ENCODE results near the gene SEC61B.
A peak's percentile ranks its signal among the peaks of the same experiment; 100 is the strongest.

The SEC61B gene

DNA sequence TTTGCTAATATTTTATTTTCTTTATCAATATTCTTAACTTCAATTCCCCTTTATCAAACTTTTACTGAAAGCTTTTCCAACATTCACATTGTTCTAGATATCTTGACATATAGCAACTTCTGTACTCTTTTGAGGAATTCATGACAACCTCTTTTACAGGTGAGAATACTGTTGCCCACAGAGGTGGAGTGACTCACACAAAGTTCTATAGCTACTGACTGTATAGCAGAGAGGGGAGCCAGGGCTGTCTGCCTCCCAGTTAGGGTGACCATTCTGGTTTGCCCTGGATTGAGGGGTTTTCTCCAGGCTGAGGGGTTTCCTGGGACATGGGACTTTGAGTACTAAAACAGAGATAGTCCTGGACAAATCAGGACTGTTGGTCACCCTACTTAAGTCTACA lies 16.2 kb downstream of the SEC61B start:
- Histone ChIP-seq H3K4me1 (ENCODE audit: low read length) (peaks cover 60% of the 10 kb centered on the region), H3K27me3 (ENCODE audit: low read depth, low read length) (no peaks in the 10 kb centered on the region), H3K79me2 (ENCODE audit: low read length) (peaks cover 28% of the 10 kb centered on the region), H3K4me3 (ENCODE audit: low read length) (no peak overlapping the region), H3K9me3 (ENCODE audit: insufficient read depth, low read length) (peaks cover 8% of the 10 kb centered on the region), H3K9ac (ENCODE audit: low read length) (no peak overlapping the region), H3K27ac (ENCODE audit: low read length) (no peak overlapping the region), H3K36me3 (replicated peaks; ENCODE audit: low read depth, low read length) (peaks cover 63% of the 10 kb centered on the region), H3K4me2 (ENCODE audit: low read length) (no peak overlapping the region), H2AFZ (ENCODE audit: low read depth, low read length) (no peak overlapping the region), H4K20me1 (ENCODE audit: insufficient read depth, low read length) (no peaks in the 10 kb centered on the region)
- TF ChIP-seq EZH2phosphoT487 (IDR thresholded peaks at IDR 0.05; ENCODE audit: low read depth): no peak

DNA sequence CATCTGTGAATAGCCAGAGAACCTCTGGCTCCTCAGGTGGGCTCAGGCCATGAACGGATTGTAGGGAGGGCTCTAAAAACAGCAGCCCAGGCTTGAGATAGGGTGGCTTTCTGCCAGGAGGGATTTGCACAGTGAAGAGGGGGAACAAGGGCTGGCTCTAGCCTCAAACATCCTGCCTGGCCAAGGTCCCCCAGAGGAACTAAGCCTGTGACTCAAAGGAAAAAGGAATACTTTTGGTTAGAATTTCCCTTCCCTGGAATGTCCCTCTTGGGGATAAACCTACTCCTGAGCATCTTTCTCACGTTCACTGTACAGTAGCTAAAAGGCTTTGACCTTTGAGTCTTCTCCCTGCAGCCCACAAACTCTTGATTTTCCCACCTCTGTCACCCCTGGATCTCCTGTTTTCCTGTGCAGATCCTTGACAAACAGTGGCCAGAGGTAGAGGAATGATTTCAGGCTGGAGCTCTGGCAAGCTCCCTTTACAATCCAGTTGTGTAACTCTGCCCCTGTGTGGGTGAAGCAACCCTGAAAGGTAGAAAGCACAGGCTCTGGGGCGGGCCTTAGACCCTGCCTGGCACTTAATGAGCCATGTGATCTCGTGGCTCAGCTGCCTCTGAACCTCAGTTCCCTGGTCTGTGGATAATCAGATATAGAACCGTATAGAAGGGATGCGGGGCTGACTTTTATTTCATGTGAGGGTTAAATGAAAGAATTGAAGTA lies 17.4 kb downstream of the SEC61B start:
- no peak overlapping the region for H3K9ac ChIP-seq (ENCODE audit: low read length)
- no peak overlapping the region for H3K4me3 ChIP-seq (ENCODE audit: low read length)
- H2AFZ ChIP-seq (ENCODE audit: low read depth, low read length): no peak overlapping the region
- H3K79me2 ChIP-seq (ENCODE audit: low read length): peaks cover 17% of the 10 kb centered on the region
- H3K36me3 ChIP-seq (replicated peaks; ENCODE audit: low read depth, low read length): peaks cover 61% of the 10 kb centered on the region
- peaks cover 60% of the 10 kb centered on the region for H3K4me1 ChIP-seq (ENCODE audit: low read length)
- H4K20me1 ChIP-seq (ENCODE audit: insufficient read depth, low read length): no peaks in the 10 kb centered on the region
- H3K27me3 ChIP-seq (ENCODE audit: low read depth, low read length): no peaks in the 10 kb centered on the region
- no peak overlapping the region for H3K27ac ChIP-seq (ENCODE audit: low read length)
- TF ChIP-seq, protein P1, sequence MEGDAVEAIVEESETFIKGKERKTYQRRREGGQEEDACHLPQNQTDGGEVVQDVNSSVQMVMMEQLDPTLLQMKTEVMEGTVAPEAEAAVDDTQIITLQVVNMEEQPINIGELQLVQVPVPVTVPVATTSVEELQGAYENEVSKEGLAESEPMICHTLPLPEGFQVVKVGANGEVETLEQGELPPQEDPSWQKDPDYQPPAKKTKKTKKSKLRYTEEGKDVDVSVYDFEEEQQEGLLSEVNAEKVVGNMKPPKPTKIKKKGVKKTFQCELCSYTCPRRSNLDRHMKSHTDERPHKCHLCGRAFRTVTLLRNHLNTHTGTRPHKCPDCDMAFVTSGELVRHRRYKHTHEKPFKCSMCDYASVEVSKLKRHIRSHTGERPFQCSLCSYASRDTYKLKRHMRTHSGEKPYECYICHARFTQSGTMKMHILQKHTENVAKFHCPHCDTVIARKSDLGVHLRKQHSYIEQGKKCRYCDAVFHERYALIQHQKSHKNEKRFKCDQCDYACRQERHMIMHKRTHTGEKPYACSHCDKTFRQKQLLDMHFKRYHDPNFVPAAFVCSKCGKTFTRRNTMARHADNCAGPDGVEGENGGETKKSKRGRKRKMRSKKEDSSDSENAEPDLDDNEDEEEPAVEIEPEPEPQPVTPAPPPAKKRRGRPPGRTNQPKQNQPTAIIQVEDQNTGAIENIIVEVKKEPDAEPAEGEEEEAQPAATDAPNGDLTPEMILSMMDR (IDR thresholded peaks at IDR 0.05; ENCODE audit: low read depth, low read length): no peak
- TF ChIP-seq EZH2phosphoT487 (IDR thresholded peaks at IDR 0.05; ENCODE audit: low read depth): no peak
- H3K4me2 ChIP-seq (ENCODE audit: low read length): no peak overlapping the region
- H3K9me3 ChIP-seq (ENCODE audit: insufficient read depth, low read length): peaks cover 8% of the 10 kb centered on the region

DNA sequence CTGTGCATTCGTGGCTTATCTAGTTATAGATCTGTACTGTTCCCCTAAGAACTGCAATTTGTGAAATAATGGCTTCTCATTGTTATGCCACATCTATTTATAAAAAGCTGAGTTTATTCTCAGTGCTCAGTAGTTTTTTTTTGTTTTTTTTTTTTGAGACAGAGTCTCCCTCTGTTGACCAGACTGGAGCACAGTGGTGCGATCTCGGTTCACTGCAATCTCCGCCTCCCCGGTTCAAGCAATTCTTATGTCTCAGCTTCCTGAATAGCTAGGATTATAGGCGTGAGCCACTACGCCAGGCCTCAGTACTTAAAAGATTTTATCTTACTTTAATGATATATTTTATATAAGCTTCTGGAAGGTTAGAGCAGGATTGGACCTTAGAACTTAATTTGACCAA lies 19.0 kb downstream of the SEC61B start:
- H3K4me3 ChIP-seq (ENCODE audit: low read length): no peak overlapping the region
- no peak overlapping the region for H2AFZ ChIP-seq (ENCODE audit: low read depth, low read length)
- no peak overlapping the region for H3K9ac ChIP-seq (ENCODE audit: low read length)
- H3K9me3 ChIP-seq (ENCODE audit: insufficient read depth, low read length): peaks cover 8% of the 10 kb centered on the region
- TF ChIP-seq EZH2phosphoT487 (IDR thresholded peaks at IDR 0.05; ENCODE audit: low read depth): no peak
- TF ChIP-seq, protein P1 (IDR thresholded peaks at IDR 0.05; ENCODE audit: low read depth, low read length): 0 out of 2 replicates have a peak, but pooled peaks have one; percentile 9
- H3K36me3 ChIP-seq (replicated peaks; ENCODE audit: low read depth, low read length): peaks cover 61% of the 10 kb centered on the region
- H3K79me2 ChIP-seq (ENCODE audit: low read length): peaks cover 17% of the 10 kb centered on the region
- no peaks in the 10 kb centered on the region for H4K20me1 ChIP-seq (ENCODE audit: insufficient read depth, low read length)
- H3K4me1 ChIP-seq (ENCODE audit: low read length): peaks cover 61% of the 10 kb centered on the region
- no peak overlapping the region for H3K27ac ChIP-seq (ENCODE audit: low read length)
- H3K4me2 ChIP-seq (ENCODE audit: low read length): no peak overlapping the region
- no peaks in the 10 kb centered on the region for H3K27me3 ChIP-seq (ENCODE audit: low read depth, low read length)

DNA sequence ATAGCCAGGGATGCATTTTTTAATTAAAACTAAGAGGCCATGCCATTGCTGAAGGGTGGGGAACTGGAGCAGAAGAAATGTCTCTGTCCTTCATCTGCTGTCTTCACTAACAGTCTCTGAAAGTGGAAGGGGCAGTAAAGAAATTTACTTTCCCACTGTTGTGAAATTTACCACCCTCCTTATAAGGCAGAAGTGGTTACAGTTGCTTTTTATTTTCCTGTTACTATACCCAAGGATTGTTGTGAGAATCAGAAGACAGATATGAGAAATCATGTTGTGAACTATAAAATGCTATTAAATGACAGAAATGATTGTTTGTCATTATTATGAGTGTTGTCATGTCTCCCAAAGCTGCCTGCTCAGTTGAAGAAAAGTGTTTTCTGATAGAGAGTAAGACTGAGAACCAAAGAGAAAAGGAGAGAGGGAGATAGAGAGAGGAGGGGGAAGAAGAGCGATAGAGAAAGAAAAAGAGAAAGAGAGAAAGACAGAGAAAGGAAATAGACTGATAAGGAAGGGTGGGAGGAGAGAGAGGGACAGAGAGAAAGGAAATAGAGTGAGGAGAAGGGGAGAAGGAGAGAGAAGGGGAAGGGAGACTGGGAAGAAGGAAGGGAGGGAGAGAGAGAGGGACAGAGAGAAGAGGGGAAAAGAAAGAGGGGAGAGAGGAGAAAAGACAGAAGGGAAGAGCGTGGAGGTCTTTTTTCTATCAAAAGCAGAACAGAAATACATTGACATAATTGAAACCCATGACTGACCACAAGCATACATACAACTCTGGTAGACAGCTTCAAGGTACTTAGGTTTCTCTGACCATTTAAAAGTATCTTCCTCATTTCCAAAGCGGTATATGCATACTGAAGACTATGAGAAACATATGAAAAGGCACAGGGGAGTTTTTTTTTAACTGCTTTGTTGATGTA lies 22.5 kb downstream of the SEC61B start:
- Histone ChIP-seq H3K4me1 (ENCODE audit: low read length) (peaks cover 47% of the 10 kb centered on the region), H3K9ac (ENCODE audit: low read length) (peak overlapping the region; percentile 50), H3K4me3 (ENCODE audit: low read length) (0 out of 2 replicates have a peak overlapping the region, but pooled peaks have one; percentile 11), H3K9me3 (ENCODE audit: insufficient read depth, low read length) (no peaks in the 10 kb centered on the region), H3K36me3 (replicated peaks; ENCODE audit: low read depth, low read length) (peaks cover 38% of the 10 kb centered on the region), H4K20me1 (ENCODE audit: insufficient read depth, low read length) (no peaks in the 10 kb centered on the region), H3K4me2 (ENCODE audit: low read length) (peak overlapping the region; percentile 60), H3K27ac (ENCODE audit: low read length) (peak overlapping the region; percentile 83), H3K79me2 (ENCODE audit: low read length) (no peaks in the 10 kb centered on the region), H2AFZ (ENCODE audit: low read depth, low read length) (no peak overlapping the region), H3K27me3 (ENCODE audit: low read depth, low read length) (no peaks in the 10 kb centered on the region)
- TF ChIP-seq, protein P1 (IDR thresholded peaks at IDR 0.05; ENCODE audit: low read depth, low read length): no peak
- no peak for TF ChIP-seq EZH2phosphoT487 (IDR thresholded peaks at IDR 0.05; ENCODE audit: low read depth)

Data from OCI-LY3 (cell line).